Mesothelial cell of epicardium (in vitro differentiated cells): ENCODE measurements around the gene VOPP1. TPM values are rescaled to one million over a fixed set of nuclear protein-coding genes. Genes with fewer than 3 reads are reported as not detected.

Experiments
- DNase-seq, 2 experiments: peaks; one replicate each; pipeline ENCODE4 v3.0.0; 2021; ENCODE audit warnings: low spot score in 2 of 2; ENCODE audit not compliant: unreplicated experiment in 2 of 2
- H3K27ac Mint-ChIP-seq: 2 replicates; pipeline ENCODE4 v1.8.0; 2021; ENCODE audit warnings: mixed read lengths
- H3K27me3 Mint-ChIP-seq: 2 replicates; pipeline ENCODE4 v1.8.0; 2021; ENCODE audit warnings: low read depth, mixed read lengths
- H3K36me3 Mint-ChIP-seq: 2 replicates; pipeline ENCODE4 v1.8.0; 2021; ENCODE audit warnings: mixed read lengths
- H3K4me1 Mint-ChIP-seq: 2 replicates; pipeline ENCODE4 v1.8.0; 2021; ENCODE audit warnings: mixed read lengths
- H3K4me3 Mint-ChIP-seq: 2 replicates; pipeline ENCODE4 v1.8.0; 2021; ENCODE audit warnings: mild to moderate bottlenecking, moderate library complexity, mixed read lengths
- H3K9me3 Mint-ChIP-seq: 2 replicates; pipeline ENCODE4 v1.8.0; 2021; ENCODE audit warnings: mixed read lengths
- CTCF ChIP-seq: fragments of 200-600 bp; sonication (generic); IDR thresholded peaks from one replicate; pipeline ENCODE4 v1.5.0; 2021; ENCODE audit warnings: antibody characterized with exemption; ENCODE audit not compliant: unreplicated experiment
- total RNA-seq: library from RNA; stranded (reverse); gene quantifications from 3 replicates; pipeline ENCODE4 v1.2.1, GENCODE V29; 2021

VOPP1 gene
- total RNA-seq, 1 donor from 2014 or later: 42.8 TPM

GRCh38 chr7:55423891-55424290 is 148.4 kb downstream of the VOPP1 start:
- H3K27ac Mint-ChIP-seq: no peak overlapping the region

GRCh38 chr7:55423277-55423711 is 149.0 kb downstream of the VOPP1 start:
- no peak for TF ChIP-seq CTCF
- H3K9me3 Mint-ChIP-seq: no peaks in the 10 kb centered on the region
- no peak for DNase-seq
- H3K27me3 Mint-ChIP-seq: no peaks in the 10 kb centered on the region
- H3K4me3 Mint-ChIP-seq: no peak overlapping the region
- peaks cover 6% of the 10 kb centered on the region for H3K4me1 Mint-ChIP-seq
- peaks cover 17% of the 10 kb centered on the region for H3K36me3 Mint-ChIP-seq
- H3K27ac Mint-ChIP-seq: no peak overlapping the region

More at GRCh38 chr7:55423891-55424290, 148.4 kb downstream of the VOPP1 start:
- peaks cover 6% of the 10 kb centered on the region for H3K4me1 Mint-ChIP-seq
- no peak for TF ChIP-seq CTCF
- H3K27me3 Mint-ChIP-seq: no peaks in the 10 kb centered on the region
- no peaks in the 10 kb centered on the region for H3K9me3 Mint-ChIP-seq
- no peak for DNase-seq
- no peak overlapping the region for H3K4me3 Mint-ChIP-seq
- peaks cover 17% of the 10 kb centered on the region for H3K36me3 Mint-ChIP-seq

Other genes starting within 250 kb of the VOPP1 start
- gene LANCL2, start 207.2 kb downstream of the VOPP1 start, total RNA-seq: 18.5 to 22.9 TPM (median 20.6 TPM) in 3 replicates